Stimulated activated CD8-positive, alpha-beta memory T cell treated with anti-CD3 and anti-CD28 coated beads, Interleukin-15, amount 100 ng/mL, for 24 hours (primary cell): ENCODE measurements around the gene TRIM17.
A peak's percentile ranks its signal among the peaks of the same experiment; 100 is the strongest.

Experiments used
- DNase-seq: peaks from one replicate; pipeline ENCODE4 v3.0.0-alpha.2; 2020; ENCODE audit warnings: low read depth

Gene TRIM17, protein sequence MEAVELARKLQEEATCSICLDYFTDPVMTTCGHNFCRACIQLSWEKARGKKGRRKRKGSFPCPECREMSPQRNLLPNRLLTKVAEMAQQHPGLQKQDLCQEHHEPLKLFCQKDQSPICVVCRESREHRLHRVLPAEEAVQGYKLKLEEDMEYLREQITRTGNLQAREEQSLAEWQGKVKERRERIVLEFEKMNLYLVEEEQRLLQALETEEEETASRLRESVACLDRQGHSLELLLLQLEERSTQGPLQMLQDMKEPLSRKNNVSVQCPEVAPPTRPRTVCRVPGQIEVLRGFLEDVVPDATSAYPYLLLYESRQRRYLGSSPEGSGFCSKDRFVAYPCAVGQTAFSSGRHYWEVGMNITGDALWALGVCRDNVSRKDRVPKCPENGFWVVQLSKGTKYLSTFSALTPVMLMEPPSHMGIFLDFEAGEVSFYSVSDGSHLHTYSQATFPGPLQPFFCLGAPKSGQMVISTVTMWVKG

DNA sequence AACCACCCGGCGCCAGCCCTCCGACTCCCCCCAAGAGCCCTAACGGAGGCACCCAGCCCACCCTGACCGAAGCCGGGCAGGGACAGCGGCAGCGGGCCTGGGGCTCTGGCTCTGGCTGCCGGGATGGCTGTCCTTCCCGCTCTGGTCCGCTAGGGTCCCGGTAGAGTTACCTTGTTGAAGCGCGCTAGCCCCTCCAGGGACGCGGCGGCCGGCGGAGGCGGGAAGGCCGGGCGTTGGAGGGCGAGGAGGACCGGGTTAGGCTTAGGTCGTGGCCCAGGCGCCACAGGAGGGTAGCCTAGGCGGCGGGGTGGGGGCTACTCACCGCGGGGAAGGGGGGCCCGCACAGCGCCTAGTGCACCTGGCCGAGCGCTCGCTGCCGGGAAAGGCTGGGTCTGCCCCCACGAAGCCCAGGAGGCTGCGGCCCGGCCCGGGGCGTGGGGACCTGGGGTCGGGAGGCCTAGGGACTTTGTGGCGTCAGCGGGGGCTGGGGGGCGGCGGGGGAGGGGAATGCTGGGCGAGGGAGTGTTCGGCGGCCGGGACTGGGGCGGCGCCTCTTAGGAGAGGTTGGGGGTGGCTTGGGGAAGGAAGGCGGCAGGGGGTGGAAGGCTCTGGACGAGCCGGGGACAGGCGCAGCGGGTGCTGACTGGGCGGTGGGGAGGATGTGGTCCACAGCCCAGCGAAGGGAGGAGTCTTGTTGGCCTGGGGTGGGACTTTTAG lies at the start of gene TRIM17:
TSS of gene TRIM17 (minus strand) at position 645 of the 717 bp plus-strand sequence. CDS start 1,789 bp downstream, outside the sequence.
- no peak for DNase-seq

DNA sequence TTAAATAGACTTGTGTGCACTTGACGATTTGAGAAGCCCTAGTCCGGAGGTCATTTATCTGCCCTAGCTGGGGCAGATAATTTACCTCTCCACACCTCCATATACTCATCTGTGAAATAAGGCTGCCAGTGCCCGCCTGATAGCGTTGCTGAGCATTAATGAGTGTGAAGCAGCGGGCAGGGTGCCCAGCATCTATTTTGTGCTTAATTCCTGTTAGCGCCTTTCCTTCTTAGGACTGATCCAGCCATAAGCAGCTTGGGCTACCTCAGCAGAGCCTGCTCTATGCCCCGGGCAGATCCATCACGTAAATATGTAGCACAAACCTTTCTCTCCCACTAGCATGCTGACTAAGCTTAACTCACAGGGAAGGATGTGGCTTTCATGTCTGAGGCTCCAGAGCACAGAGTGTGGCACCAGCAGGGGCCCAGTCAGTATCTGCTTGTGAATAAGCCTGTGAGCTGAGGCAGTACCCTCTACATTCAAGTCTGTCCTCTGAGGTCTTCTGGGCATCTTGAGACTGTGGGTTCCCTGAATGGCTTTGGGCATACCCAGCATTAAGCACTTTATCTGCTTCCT lies 49.0 kb upstream of the TRIM17 start:
- no peak for DNase-seq

DNA sequence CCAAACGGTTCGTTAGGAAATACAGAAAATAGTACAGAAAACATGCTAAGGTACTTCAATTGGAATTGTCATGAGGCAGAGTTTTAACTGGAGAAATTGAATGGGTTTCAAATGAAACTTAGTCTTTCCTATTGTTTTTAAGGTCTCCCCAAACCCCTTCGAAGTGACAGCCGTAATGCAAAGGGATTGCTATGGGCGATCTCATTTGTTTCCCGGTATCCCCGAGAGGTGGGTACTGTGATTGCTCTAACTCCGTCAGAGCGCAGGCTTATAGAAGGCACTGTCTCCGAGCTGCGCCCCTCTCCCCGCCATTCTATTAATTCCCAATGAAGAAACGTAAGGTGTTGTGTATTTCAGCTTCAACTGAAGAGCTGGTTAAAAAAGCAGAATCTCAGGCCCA lies 48.5 kb upstream of the TRIM17 start:
- no peak for DNase-seq

DNA sequence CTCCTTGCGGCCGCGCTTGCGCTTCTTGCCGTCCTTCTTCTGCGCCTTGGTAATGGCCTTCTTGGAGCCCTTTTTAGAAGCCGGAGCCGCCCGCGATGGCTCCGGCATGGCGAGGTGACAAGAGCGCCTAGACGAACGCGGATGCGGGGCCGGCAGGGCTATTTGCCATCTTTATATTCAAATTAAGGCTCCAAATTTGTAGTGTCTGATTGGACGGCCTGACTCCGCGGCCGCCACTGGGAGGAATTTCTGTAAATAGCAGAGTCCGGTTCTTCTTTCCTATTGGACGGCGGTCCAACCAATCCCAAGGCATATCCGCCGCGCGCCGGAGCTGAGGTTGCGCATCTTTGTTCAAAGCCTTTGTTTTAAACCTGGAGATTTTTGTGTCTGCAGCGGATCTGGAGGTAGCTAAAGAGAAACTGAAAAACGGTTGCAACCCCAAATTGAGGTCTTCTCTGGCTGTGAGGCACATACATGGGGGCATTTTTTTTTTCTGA lies 47.9 kb upstream of the TRIM17 start:
- DNase-seq = peak; percentile 58

DNA sequence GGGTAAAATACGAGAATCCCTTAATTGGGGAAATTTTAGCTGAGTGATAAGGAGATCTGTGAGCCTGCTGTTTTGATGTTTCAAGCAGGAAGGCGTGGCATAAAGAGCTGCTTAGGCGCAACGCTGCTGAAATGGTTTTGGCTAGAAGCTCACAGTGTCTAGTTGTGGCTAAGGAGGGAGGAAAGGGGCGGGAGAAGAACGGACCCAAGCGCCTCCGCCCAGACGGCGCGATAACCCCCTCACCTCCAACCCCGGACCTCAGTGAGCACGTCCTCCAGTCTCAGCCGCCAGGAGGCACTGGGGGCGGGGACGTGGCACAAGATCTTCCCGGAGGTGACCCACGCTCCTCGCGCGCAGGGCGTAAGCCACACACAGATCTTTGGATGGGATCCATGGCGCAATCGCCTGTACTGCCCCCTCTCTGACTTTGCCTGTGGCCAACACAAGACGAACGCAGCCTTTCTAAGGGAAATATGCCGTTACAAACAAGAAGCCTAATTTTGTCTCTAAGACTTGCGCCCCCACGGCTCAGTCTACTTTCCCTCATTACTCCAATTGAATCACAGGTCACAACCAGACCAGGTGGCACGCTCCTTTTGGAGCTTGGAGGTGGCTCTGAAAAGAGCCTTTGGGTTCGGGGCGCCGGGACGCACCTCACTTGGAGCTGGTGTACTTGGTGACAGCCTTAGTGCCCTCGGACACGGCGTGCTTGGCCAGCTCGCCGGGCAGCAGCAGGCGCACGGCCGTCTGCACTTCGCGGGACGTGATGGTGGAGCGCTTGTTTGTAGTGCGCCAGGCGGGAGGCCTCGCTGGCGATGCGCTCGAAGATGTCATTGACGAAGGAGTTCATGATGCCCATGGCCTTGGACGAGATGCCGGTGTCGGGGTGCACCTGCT lies 47.1 kb upstream of the TRIM17 start:
- DNase-seq = no peak

DNA sequence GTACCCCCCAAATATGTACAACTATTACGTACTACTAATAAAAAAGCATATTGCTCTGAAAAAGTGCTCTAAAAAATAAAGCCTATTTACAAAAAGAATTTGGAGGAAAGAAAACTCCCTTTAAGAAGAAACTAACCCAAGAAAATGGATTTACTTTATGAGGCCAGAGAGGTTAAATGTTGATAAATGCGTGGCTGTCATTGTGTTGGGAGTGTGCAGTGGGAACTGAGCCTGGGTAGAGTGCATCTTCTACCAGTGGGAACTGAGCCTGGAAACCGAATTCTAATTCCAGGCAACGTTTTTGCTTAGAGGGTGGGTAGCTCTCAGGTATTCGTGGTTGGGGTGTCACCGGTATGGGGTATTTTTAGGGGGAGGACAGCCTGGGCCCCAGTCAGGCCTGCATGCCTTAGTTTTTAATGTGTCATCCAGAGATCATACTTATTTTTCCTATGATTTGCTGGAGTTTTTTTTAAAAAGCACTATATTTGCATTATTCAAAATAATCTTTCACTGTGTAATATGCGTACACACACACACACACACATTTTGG lies 46.4 kb upstream of the TRIM17 start:
- no peak for DNase-seq

DNA sequence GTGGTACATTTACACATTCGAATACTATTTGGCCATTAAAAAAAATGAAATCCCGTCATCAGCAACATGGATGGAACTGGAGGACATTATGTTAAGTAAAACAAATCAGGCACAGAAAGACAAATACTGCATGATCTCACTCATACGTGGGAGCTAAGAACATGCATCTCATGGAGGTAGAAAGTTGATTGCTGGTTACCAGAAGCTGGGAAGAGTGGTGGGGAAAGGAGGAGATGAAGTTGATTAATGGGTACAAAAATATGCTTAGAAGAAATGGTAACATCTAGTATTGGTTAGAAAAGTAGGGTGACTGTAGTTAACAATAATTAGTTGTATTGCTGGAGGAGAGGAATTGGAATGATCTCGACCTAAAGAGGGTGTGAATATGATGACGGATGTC lies 45.9 kb upstream of the TRIM17 start:
- DNase-seq = no peak

DNA sequence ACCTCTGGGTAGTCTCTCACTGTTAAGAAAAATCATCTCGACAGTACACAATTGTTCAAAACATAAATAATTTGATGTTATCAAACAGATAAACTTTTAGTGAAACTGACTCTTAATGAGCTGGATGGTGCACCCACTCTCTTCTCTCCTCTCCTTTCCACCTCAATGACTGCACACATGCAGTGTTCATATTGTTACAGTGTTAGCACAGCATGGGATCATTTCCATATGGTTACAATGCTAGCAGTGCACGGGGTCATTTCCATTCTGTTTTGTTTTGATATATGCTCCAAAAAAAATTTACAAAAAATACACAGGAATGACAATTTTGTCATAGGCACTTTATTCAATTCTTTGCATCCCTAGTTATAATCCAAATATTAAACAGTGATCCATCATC lies 44.2 kb upstream of the TRIM17 start:
- DNase-seq = no peak

DNA sequence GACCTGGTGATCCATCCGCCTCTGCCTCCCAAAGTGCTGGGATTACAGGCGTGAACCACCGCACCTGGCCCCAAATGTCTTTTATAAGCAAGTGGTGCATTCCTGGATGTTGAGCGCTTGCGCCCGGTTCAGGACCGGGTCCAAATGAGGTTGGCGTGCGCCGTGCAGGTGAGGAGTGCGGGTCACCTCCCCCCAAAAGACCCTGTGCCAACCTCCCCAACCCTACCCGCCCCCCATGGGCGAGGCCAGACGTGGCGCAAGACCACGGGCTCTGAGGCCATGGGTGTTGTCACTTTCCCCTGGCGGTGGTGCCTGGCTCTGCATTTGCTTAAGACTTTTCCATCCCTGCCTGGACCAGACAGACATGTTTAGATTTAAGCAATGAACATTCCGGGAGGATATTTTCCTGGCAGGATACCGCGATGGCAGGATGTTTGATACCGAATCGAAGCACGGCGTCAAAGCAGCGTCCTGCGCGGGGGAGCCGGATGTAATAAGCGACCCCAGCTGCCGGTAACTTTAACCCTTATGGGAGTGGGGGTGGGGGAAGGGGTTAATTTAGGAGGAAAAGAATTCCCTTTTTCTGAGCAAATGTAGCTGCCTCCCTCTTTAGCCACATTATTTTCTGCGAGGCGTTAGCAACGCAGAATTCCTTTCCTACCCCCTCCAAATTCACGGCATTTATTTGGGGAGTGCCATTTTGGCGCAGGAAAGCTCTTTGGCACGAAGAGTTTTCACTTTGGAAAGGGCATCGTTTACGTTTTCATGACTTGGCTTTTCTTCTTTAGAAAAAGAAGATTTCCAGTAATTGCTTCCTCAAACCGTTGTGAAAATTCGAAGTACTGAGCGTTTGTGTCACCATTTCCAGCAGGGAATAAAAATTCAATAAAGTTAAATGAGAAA lies 42.7 kb upstream of the TRIM17 start:
- DNase-seq = no peak

DNA sequence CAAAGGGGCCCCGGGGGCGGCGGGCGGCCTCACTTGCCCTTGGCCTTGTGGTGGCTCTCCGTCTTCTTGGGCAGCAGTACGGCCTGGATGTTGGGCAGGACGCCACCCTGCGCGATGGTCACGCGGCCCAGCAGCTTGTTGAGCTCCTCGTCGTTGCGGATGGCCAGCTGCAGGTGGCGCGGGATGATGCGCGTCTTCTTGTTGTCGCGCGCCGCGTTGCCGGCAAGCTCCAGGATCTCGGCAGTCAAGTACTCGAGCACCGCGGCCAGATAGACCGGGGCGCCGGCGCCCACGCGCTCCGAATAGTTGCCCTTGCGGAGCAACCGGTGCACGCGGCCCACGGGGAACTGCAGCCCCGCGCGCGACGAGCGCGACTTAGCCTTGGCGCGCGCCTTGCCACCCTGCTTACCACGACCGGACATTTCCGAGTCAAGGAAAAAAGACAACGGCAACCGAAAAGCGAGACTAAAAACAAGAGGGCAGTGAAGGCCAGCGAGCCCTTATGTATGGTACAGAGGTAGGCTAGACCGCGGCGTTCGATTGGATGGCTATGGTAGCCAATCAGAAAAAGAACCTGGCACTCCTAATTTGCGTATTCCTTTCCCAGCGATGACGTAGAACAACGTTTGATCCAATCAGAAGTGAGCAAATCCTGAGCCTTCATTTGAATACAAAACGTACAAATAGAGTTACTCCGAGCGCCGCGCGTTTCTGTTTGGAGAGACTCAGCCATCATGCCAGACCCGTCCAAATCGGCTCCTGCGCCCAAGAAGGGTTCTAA lies 40.9 kb upstream of the TRIM17 start:
- DNase-seq = peak; percentile 55

DNA sequence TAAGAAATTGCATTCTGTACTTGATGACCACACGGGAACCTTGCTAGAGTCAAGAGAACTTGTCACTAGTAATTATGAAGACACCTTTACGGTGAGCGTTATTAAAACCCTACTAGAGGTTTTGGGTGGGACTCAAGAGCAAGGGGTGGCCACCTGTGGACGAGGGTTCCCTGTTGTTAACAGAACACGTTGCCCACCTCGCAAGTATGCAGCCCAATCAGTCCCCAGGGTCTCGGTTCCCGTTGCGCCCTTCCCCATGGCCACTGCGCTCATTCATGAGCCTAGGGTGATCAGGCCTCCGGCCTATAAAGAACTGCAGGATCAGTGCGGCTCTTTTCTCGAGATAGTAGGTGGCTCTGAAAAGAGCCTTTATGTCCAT lies 40.3 kb upstream of the TRIM17 start:
- no peak for DNase-seq

DNA sequence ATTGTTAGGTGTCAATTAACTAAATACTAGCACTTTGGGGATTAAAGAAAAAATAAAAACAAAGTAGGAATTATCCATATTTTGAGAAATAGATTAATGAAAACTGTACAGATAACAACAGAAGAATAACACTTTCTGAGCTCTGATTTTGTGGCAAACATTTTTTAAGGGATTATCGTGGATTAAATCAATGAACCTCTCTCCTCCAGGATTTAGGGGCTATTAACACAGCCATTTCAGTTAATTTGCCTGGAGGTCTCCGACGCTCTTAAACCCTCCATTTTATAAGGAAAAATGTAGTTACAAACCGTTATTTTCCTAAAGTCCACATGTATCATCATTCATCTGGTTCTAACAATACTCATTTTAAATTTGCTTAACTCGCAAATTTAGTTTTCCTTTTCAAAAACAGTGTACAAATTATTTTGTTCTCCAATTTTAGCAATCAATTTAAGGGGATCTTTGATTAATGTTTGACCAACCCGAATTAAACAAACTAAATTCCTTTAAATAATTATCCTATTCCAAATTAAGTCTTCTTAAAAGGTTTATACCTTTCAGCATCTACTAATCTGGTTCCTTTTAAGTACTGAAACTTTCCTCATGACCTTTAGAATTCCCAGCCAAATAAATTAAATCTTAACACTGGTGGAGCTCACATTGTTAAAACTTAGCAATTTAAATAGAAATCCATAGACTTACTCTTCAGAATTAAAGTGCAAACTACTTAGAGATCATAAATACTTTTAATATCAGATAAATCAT lies 39.8 kb upstream of the TRIM17 start:
- no peak for DNase-seq

DNA sequence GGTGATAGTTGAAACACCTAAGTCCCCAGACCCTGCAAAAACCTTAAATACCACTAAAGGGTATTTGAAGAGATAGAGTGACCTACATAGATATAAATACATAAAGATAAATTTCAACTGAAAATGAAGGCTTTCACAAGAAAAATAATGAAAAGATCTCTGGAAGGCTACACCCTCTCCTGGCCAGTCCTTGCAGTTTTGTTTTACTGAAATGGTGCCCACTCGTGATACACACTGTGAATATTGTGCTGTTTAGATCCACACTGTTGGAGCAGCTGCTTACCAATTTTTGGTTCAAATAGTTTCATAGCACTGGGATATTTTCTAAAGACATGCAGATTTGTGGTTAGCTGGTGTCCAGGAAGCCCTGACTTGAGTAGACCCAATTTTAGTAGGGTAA lies 39.1 kb upstream of the TRIM17 start:
- DNase-seq = no peak

DNA sequence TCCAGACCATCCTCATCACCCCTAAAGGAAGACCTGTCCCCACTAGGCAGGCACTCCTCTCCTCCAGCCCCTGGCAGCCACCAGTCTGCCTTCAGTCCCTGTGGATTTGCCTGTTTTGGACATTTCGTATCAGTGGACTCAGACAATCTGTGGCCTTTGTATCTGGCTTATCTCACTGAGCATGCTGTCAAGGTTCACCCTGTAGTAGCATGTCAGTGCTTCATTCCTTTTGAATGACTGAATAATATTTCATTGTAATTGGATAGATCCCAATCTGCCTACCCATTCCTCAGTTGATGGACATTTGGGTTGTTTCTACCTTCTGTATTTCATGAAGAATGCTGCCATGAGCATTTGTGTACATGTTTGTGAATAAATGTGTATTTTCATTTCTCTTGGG lies 37.6 kb upstream of the TRIM17 start:
- DNase-seq = no peak

DNA sequence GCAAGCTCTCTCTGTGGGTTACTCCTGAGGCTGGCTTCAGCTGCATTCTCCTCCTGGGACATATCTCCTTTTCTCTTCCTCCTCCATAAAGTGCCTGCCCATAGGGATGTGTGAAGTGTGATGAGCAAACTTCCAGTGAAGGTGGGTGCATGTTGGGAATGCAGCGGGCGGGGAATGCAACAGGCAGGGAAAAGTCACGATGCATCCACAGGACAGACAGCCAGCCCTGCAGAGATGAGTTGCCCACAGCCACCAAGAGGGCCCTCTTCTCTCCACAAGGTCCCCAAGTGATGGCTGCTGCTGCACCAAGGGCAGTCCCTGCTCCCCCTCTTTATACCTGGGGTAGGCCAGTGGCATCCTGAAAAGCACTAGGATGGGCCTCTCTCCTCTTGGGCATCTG lies 37.0 kb upstream of the TRIM17 start:
- DNase-seq = no peak

DNA sequence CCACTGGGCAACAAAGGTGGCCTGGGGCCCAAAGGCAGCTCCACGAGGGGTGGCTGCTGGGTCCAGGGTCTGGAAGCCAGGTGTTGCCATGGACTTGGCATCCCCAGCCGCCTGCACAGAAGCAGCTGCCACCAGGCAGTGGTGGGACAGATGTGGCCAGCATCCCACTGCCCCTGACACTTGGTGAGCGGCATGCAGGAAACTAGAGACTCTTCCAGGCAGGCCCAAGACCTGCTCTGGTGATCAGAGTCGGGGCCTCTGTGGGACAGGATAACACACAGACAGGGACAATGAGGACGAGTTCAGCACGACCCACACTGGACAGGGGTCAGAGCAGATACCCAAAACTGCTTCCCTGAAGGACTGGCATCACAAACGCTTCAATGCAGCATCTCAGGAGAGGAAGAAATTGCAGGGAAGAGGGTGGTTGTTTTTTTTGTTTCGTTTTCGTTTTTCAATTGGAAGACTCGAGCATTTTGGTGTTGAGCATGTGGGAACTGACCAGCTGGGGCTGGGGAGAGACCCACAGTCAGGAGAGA lies 36.4 kb upstream of the TRIM17 start:
- DNase-seq = no peak

DNA sequence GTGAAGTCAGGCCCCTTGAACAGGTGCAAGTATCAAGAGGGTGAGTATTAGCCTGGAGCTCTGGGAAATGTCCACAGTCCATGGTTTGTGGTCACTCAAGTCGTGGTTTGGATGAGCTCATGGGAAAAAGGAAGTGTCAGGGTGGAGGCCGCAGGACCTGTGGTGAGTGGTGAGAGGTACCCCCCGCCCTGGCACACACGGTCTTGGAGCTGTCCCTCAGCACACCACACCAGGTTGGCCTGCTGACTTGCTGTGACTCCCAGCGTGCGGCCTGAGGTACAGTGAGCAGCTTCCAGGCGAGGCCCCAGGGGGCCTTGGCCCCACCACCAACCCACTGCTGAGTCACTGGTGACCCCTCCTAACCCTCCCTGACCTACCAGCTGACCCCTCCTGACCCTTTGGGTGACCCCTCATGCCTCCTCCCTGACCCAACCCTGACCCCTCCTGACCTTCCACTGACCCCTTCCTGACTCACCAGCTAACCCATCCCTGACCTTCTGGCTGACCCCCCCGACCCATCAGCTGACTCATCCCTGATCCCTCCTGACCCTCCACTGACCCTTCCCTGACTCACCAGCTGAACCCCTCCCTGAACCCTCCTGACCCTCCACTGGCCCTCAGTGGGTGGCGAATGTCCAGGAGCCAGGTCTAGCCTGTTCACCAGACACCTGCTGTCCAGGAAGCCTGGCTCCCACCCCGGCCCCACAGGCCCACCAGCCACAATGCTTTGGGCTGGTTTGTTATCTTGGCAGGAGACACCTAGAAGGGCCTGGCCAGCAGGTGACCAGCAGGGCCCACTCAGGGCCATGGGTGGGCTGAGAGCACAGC lies 35.7 kb upstream of the TRIM17 start:
- no peak for DNase-seq

DNA sequence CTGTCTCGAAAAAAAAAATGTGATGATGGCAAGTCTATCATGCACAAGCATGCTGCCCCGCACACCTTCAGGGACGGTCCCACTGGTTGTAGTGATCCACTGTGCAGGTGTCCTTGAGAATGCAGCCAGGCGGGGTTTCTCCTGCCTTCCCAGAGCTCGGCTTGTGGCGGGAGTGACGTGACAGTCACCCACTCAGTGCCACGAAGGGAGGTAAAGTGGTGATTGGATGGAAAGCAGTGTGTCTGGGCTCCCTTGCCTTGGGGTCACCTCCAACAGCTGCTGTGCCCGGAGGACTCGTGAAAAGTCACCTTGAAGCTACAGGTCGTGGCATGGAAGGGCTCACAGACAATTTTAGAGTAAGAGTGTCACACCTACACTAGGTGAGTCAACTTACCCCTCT lies 33.5 kb upstream of the TRIM17 start:
- DNase-seq = no peak
